D721Med (cell line): ENCODE data around the gene EML6.
"Not testable (repeated sequence)": the region's sequence is repeated elsewhere in the genome, so short reads cannot be mapped to it uniquely, and the experiment has no call there.

Source experiments
- DNase-seq: peaks from one replicate; pipeline ENCODE4 v3.0.0; 2011; ENCODE audit warnings: low spot score; ENCODE audit not compliant: insufficient read length
- FAIRE-seq: peaks from 2 replicates; lab custom pipeline; 2011; peaks lifted over from hg19 to GRCh38; lab: Jason Lieb, UNC
- TF ChIP-seq, protein P1 (sequence below): IDR thresholded peaks from 2 replicates; pipeline ENCODE4 v1.5.1; 2012; ENCODE audit warnings: mild to moderate bottlenecking, control low read depth; ENCODE audit not compliant: insufficient read depth; ENCODE audit errors: missing control alignments

EML6 gene

DNA sequence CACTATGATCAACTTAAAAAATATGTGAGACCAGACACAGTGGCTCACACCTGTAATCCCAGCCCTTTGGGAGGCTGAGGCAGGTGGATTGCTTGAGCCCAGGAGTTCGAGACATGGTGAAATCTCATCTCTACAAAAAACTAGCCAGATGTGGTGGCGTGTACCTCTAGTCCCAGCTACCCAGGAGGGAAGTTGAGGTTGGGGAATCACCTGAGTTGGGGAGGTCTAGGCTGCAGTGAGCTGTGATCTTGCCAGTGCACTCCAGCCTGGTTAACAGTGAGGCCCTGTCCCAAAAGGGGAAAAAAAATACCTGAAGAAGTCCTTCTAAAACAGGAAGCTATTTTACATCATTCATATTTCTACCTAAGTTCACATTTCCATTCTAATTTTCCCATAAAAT lies 144.0 kb downstream of the EML6 start:
- DNase-seq: no peak
- no peak for FAIRE-seq
- TF ChIP-seq, protein P1, sequence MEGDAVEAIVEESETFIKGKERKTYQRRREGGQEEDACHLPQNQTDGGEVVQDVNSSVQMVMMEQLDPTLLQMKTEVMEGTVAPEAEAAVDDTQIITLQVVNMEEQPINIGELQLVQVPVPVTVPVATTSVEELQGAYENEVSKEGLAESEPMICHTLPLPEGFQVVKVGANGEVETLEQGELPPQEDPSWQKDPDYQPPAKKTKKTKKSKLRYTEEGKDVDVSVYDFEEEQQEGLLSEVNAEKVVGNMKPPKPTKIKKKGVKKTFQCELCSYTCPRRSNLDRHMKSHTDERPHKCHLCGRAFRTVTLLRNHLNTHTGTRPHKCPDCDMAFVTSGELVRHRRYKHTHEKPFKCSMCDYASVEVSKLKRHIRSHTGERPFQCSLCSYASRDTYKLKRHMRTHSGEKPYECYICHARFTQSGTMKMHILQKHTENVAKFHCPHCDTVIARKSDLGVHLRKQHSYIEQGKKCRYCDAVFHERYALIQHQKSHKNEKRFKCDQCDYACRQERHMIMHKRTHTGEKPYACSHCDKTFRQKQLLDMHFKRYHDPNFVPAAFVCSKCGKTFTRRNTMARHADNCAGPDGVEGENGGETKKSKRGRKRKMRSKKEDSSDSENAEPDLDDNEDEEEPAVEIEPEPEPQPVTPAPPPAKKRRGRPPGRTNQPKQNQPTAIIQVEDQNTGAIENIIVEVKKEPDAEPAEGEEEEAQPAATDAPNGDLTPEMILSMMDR: no peak

- TF ChIP-seq, protein P1: no peak
- FAIRE-seq: peak; percentile 60
- no peak for DNase-seq
Observed at GRCh38 chr2:54871457-54872107, 148.1 kb downstream of the EML6 start.

DNA sequence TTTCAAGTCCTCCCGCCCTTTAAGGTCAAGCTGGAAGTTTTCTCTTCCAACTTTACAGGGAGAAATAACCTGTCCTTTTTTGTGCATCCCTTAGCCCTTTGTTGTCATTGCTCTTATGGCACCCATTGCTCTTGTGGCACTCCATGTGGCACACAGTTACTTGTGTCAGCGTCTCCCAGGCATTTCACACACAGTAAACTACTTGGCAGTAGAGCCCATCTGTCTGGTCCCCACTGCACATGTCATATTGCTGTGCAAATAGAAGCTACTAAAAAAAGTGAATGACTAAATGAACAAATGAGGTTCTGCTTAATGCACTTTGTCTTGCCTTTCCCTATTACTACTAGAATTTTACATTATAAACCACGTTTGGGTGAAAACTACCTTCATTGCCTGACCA lies 149.3 kb downstream of the EML6 start:
- TF ChIP-seq, protein P1: no peak
- DNase-seq (no peak), FAIRE-seq (no peak)

GRCh38 chr2:54873236-54873635 lies 149.8 kb downstream of the EML6 start:
- FAIRE-seq, DNase-seq: not testable (repeated sequence)

DNA sequence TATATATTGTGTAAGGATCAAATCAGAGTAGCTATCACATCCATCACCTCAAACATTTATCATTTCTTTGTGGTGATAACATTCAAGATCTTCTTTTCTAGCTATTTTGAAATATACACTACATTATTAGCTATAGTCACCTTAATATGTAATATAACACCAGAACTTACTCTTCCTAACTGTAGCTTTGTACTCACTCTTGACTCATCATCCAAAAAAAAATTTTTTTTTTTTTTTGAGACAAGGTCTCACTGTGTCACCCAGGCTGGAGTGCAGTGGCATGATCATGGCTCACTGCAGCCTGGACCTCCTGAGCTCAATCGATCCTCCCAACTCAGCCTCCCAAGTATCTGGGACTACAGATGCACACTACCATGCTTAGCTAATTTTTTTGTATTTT lies 153.3 kb downstream of the EML6 start:
- FAIRE-seq: no peak
- DNase-seq: no peak
- TF ChIP-seq, protein P1: no peak

GRCh38 chr2:54878182-54878581 lies 154.7 kb downstream of the EML6 start:
- TF ChIP-seq, protein P1: no peak
- DNase-seq: no peak
- FAIRE-seq: no peak

- TF ChIP-seq, protein P1: no peak
Observed at GRCh38 chr2:54879032-54879431, 155.6 kb downstream of the EML6 start.

More at GRCh38 chr2:54879032-54879431, 155.6 kb downstream of the EML6 start:
- FAIRE-seq: no peak
- no peak for DNase-seq
